Tibial artery (tissue), 4 donors: Measurements from ENCODE around the gene NUDT16L1.

ENCODE experiments used
- DNase-seq, 2 donors: peaks; one replicate each; pipeline ENCODE4 v3.0.0-alpha.2; 2019
- H3K27ac ChIP-seq, 2 donors: fragments of 200-600 bp; sonication (generic) in 1 of 2; 1 replicate in 1 of 2; 2 replicates in 1 of 2; pipeline ENCODE4 v1.5.1; 2018 to 2019; ENCODE audit warnings: mild to moderate bottlenecking in 1 of 2
- H3K27me3 ChIP-seq, 2 donors: fragments of 200-600 bp; sonication (generic) in 1 of 2; one replicate each; pipeline versions ENCODE4 v1.5.1 to v1.6.0; 2016 to 2019
- H3K36me3 ChIP-seq, 3 donors: fragments of 200-600 bp; sonication (generic) in 2 of 3; one replicate each; pipeline ENCODE4 v1.5.1; 2016 to 2019; ENCODE audit warnings: mild to moderate bottlenecking in 2 of 3
- H3K4me1 ChIP-seq, 4 donors: fragments of 200-600 bp; sonication (generic) in 2 of 4; 1 replicate in 3 of 4; 2 replicates in 1 of 4; pipeline ENCODE4 v1.5.1; 2016 to 2019
- H3K4me3 ChIP-seq, 2 donors: fragments of 200-600 bp; sonication (generic) in 1 of 2; 1 replicate in 1 of 2; 2 replicates in 1 of 2; pipeline ENCODE4 v1.5.1; 2018 to 2019; ENCODE audit warnings: mild to moderate bottlenecking in 2 of 2
- H3K9me3 ChIP-seq, 3 donors: fragments of 200-600 bp; sonication (generic) in 1 of 3; one replicate each; pipeline ENCODE4 v1.5.1; 2016 to 2019
- CTCF ChIP-seq, 2 experiments: fragments of 200-600 bp in 1 of 2; fragments of 450-650 bp in 1 of 2; IDR thresholded peaks; one replicate each; pipeline ENCODE4 v1.5.1; 2017 to 2019; ENCODE audit warnings: antibody characterized with exemption in 2 of 2, mild to moderate bottlenecking in 1 of 2, moderate library complexity in 1 of 2
- intact Hi-C: fragments of 100-400 bp; cut with DNase I; formaldehyde crosslinking; loops from one replicate; pipeline ENCODE4 v1.15.0; 2023; ENCODE audit warnings: low total_unique reads

Gene NUDT16L1

GRCh38 chr16:4700380-4700996 is 7.1 kb downstream of the NUDT16L1 start:
- Histone ChIP-seq H3K36me3 (peaks cover 42 to 93% (median 88%) of the 10 kb centered on the region in 3 donors), H3K27ac (no peak overlapping the region), H3K27me3 (no peaks in the 10 kb centered on the region), H3K9me3 (no peaks in the 10 kb centered on the region), H3K4me1 (peaks cover 0 to 13% (median 0%) of the 10 kb centered on the region in 4 donors), H3K4me3 (no peak overlapping the region)
- intact Hi-C loops: no loop called here
- no peak for DNase-seq
- TF ChIP-seq CTCF (IDR thresholded peaks at IDR 0.05): no peak

GRCh38 chr16:4700997-4701743 is 7.8 kb downstream of the NUDT16L1 start:
- no peak for DNase-seq

GRCh38 chr16:4701791-4702465 is 8.6 kb downstream of the NUDT16L1 start:
- no peak for DNase-seq
- TF ChIP-seq CTCF (IDR thresholded peaks at IDR 0.05): no peak
- no peaks in the 10 kb centered on the region for H3K9me3 ChIP-seq
- no peaks in the 10 kb centered on the region for H3K27me3 ChIP-seq
- no peak overlapping the region for H3K4me3 ChIP-seq
- H3K36me3 ChIP-seq: peaks cover 43 to 88% (median 79%) of the 10 kb centered on the region in 3 donors
- intact Hi-C loops: no loop called here
- no peak overlapping the region for H3K27ac ChIP-seq
- H3K4me1 ChIP-seq: peaks cover 0 to under 1% (median 0%) of the 10 kb centered on the region in 4 donors

More at GRCh38 chr16:4700997-4701743, 7.8 kb downstream of the NUDT16L1 start:
- Histone ChIP-seq H3K36me3 (peaks cover 42 to 88% (median 82%) of the 10 kb centered on the region in 3 donors), H3K27ac (no peak overlapping the region), H3K4me1 (peaks cover 0 to 8% (median 0%) of the 10 kb centered on the region in 4 donors), H3K9me3 (no peaks in the 10 kb centered on the region), H3K4me3 (no peak overlapping the region), H3K27me3 (no peaks in the 10 kb centered on the region)
- intact Hi-C loops: no loop called here
- TF ChIP-seq CTCF (IDR thresholded peaks at IDR 0.05): no peak

- TF ChIP-seq CTCF (IDR thresholded peaks at IDR 0.05): no peak
- peaks cover 45 to 88% (median 78%) of the 10 kb centered on the region in 3 donors for H3K36me3 ChIP-seq
- no peak overlapping the region for H3K27ac ChIP-seq
- intact Hi-C loops: no loop called here
- no peak overlapping the region for H3K4me3 ChIP-seq
- no peak for DNase-seq
- no peaks in the 10 kb centered on the region for H3K4me1 ChIP-seq
- no peaks in the 10 kb centered on the region for H3K9me3 ChIP-seq
- H3K27me3 ChIP-seq: no peaks in the 10 kb centered on the region
Observed at GRCh38 chr16:4702466-4702808, 9.1 kb downstream of the NUDT16L1 start.

- Histone ChIP-seq H3K4me3 (no peak overlapping the region), H3K36me3 (peaks cover 46 to 79% (median 67%) of the 10 kb centered on the region in 3 donors), H3K27ac (no peak overlapping the region), H3K4me1 (no peaks in the 10 kb centered on the region), H3K27me3 (no peaks in the 10 kb centered on the region), H3K9me3 (no peaks in the 10 kb centered on the region)
- no peak for DNase-seq
- intact Hi-C loops: no loop called here
- no peak for TF ChIP-seq CTCF (IDR thresholded peaks at IDR 0.05)
Observed at GRCh38 chr16:4703906-4704305, 10.5 kb downstream of the NUDT16L1 start.
